GM21717 (cell line): ENCODE data around the gene TRPM8.
"Not testable (repeated sequence)": the region's sequence is repeated elsewhere in the genome, so short reads cannot be mapped to it uniquely, and the experiment has no call there.

Source experiments
- ATAC-seq: cut with Tn5 transposase; IDR thresholded peaks from one replicate; pipeline ENCODE4 v1.9.1; 2021; ENCODE audit warnings: mild to moderate bottlenecking, moderate library complexity; ENCODE audit not compliant: unreplicated experiment

The TRPM8 gene

GRCh38 chr2:233917116-233917515 is at the start of gene TRPM8:
Gene TRPM8, plus strand, starts transcription at chr2:233917373. Its CDS starts 9,165 bp downstream, at chr2:233926538.
- no peak for ATAC-seq

GRCh38 chr2:233867993-233868532 is 49.1 kb upstream of the TRPM8 start, which contains the start of gene MSL3B:
Gene MSL3B, minus strand, starts transcription at chr2:233868386.
- peak; percentile 64 for ATAC-seq

- ATAC-seq: no peak
Observed at GRCh38 chr2:233871432-233871831, 45.7 kb upstream of the TRPM8 start.

GRCh38 chr2:233872125-233872524 is 45.0 kb upstream of the TRPM8 start:
- ATAC-seq: not testable (repeated sequence)

- no peak for ATAC-seq
Observed at GRCh38 chr2:233882353-233882752, 34.8 kb upstream of the TRPM8 start.

GRCh38 chr2:233892793-233893192 is 24.4 kb upstream of the TRPM8 start:
- no peak for ATAC-seq

- ATAC-seq: not testable (repeated sequence)
Observed at GRCh38 chr2:233896253-233896652, 20.9 kb upstream of the TRPM8 start.

- ATAC-seq: no peak
Observed at GRCh38 chr2:233901367-233901766, 15.8 kb upstream of the TRPM8 start.

GRCh38 chr2:233901884-233902283 is 15.3 kb upstream of the TRPM8 start:
- no peak for ATAC-seq

- ATAC-seq: no peak
Observed at GRCh38 chr2:233905945-233906344, 11.2 kb upstream of the TRPM8 start.

GRCh38 chr2:233907627-233908026 is 9.5 kb upstream of the TRPM8 start:
- no peak for ATAC-seq

- no peak for ATAC-seq
Observed at GRCh38 chr2:233912691-233913423, 4.3 kb upstream of the TRPM8 start.

- no peak for ATAC-seq
Observed at GRCh38 chr2:233915128-233915527, 2.0 kb upstream of the TRPM8 start.

GRCh38 chr2:233919319-233919718 is 2.1 kb downstream of the TRPM8 start:
- ATAC-seq: no peak

- no peak for ATAC-seq
Observed at GRCh38 chr2:233919938-233920337, 2.8 kb downstream of the TRPM8 start.

GRCh38 chr2:233922471-233922870 is 5.3 kb downstream of the TRPM8 start:
- ATAC-seq: no peak

- ATAC-seq: no peak
Observed at GRCh38 chr2:233925402-233925801, 8.2 kb downstream of the TRPM8 start.

GRCh38 chr2:233926806-233927205 is 9.6 kb downstream of the TRPM8 start:
- no peak for ATAC-seq

- no peak for ATAC-seq
Observed at GRCh38 chr2:233928594-233929351, 11.6 kb downstream of the TRPM8 start.

- no peak for ATAC-seq
Observed at GRCh38 chr2:233929352-233930022, 12.3 kb downstream of the TRPM8 start.

- ATAC-seq: no peak
Observed at GRCh38 chr2:233934524-233934923, 17.4 kb downstream of the TRPM8 start.
